IMR-90 (cell line): Measurements from ENCODE around the gene CD164L2. TPM values are rescaled to one million over a fixed set of nuclear protein-coding genes. Genes with fewer than 3 reads are reported as not detected.

Source experiments
- ATAC-seq: fragments of 200-7000 bp; cut with Tn5 transposase; 2 replicates; pipeline ENCODE4 v1.9.1; 2020; ENCODE audit warnings: low read depth, mild to moderate bottlenecking, moderate library complexity
- BruUV-seq: library from RNA; stranded (reverse); fragments of 400-500 nt; replicated peaks from 2 replicates; lab custom pipeline; 2021; lab: Mats Ljungman, UMichigan
- CTCF ChIA-PET: fragments of 300-600 bp; formaldehyde crosslinking; extraction: SDS; loops from one replicate; lab custom pipeline; 2021; ENCODE audit warnings: antibody characterized with exemption; lab: Yijun Ruan, JAX
- POLR2A ChIA-PET: fragments of 300-600 bp; sonication (Branson Sonifier 250); formaldehyde crosslinking; loops from one replicate; lab custom pipeline; 2022; ENCODE audit warnings: antibody characterized with exemption; ENCODE audit not compliant: unreplicated experiment; lab: Charles Lee
- DNase-seq: peaks from one replicate; pipeline ENCODE4 v3.0.0; 2013
- H2AFZ ChIP-seq: replicated peaks from 2 replicates; pipeline ENCODE3; 2013; ENCODE audit warnings: low read length, mild to moderate bottlenecking; ENCODE audit not compliant: poor library complexity
- H2AK5ac ChIP-seq: 2 replicates; pipeline ENCODE4 v1.6.1; 2013; ENCODE audit warnings: low read depth, low read length, inconsistent platforms
- H2AK9ac ChIP-seq: replicated peaks from 2 replicates; pipeline ENCODE3; 2013; ENCODE audit warnings: mild to moderate bottlenecking, low read depth, low read length, moderate library complexity; ENCODE audit not compliant: poor library complexity
- H2BK120ac ChIP-seq: 2 replicates; pipeline ENCODE4 v1.6.1; 2013; ENCODE audit warnings: low read depth, low read length, inconsistent platforms
- H2BK15ac ChIP-seq: 3 replicates; pipeline ENCODE4 v1.6.1; 2013; ENCODE audit warnings: low read depth, low read length, inconsistent platforms
- H2BK20ac ChIP-seq: 2 replicates; pipeline ENCODE4 v1.6.1; 2013; ENCODE audit warnings: low read depth, mild to moderate bottlenecking, inconsistent platforms, low read length, moderate library complexity
- H2BK5ac ChIP-seq: 2 replicates; pipeline ENCODE4 v1.6.1; 2013; ENCODE audit warnings: mild to moderate bottlenecking, low read depth, low read length, inconsistent platforms; ENCODE audit not compliant: poor library complexity, severe bottlenecking
- H3K14ac ChIP-seq: replicated peaks from 2 replicates; pipeline ENCODE4 v1.6.1; 2013; ENCODE audit warnings: low read depth, low read length, inconsistent platforms
- H3K18ac ChIP-seq: 2 replicates; pipeline ENCODE4 v1.6.1; 2013; ENCODE audit warnings: low read depth, low read length, control low read depth
- H3K23ac ChIP-seq: 2 replicates; pipeline ENCODE4 v1.6.1; 2013; ENCODE audit warnings: low read depth, low read length, inconsistent platforms
- H3K27ac ChIP-seq: 2 replicates; pipeline ENCODE4 v1.5.1; 2013; ENCODE audit warnings: mild to moderate bottlenecking, control low read depth, low read length; ENCODE audit not compliant: insufficient read depth
- H3K27me3 ChIP-seq: 2 replicates; pipeline ENCODE4 v1.6.1; 2013; ENCODE audit warnings: low read length; ENCODE audit not compliant: control insufficient read depth, insufficient read depth
- H3K36me3 ChIP-seq: 2 replicates; pipeline ENCODE4 v1.6.1; 2013; ENCODE audit warnings: low read length, mixed read lengths; ENCODE audit not compliant: control insufficient read depth, insufficient read depth
- H3K4ac ChIP-seq: 2 replicates; pipeline ENCODE4 v1.6.1; 2013; ENCODE audit warnings: low read depth, low read length, inconsistent platforms
- H3K4me1 ChIP-seq: 2 replicates; pipeline ENCODE4 v1.6.1; 2013; ENCODE audit warnings: low read length, mixed read lengths; ENCODE audit not compliant: control insufficient read depth, insufficient read depth
- H3K4me2 ChIP-seq: 2 replicates; pipeline ENCODE4 v1.6.1; 2013; ENCODE audit warnings: low read depth, mild to moderate bottlenecking, control low read depth, low read length, moderate library complexity
- H3K4me3 ChIP-seq: 2 replicates; pipeline ENCODE4 v1.5.1; 2013; ENCODE audit warnings: low read depth, mild to moderate bottlenecking, control low read depth, low read length, moderate library complexity; ENCODE audit not compliant: insufficient read depth
- H3K56ac ChIP-seq: 2 replicates; pipeline ENCODE4 v1.6.1; 2013; ENCODE audit warnings: low read length, inconsistent platforms; ENCODE audit not compliant: insufficient read depth; ENCODE audit errors: extremely low read depth
- H3K79me1 ChIP-seq, 2 experiments: 2 replicates each; pipeline ENCODE4 v1.6.1; 2013; ENCODE audit warnings: low read length in 2 of 2, inconsistent platforms in 1 of 2, low read depth in 1 of 2
- H3K9ac ChIP-seq: 2 replicates; pipeline ENCODE4 v1.6.1; 2013; ENCODE audit warnings: low read depth, low read length, control low read depth
- H3K9me1 ChIP-seq: 2 replicates; pipeline ENCODE4 v1.6.1; 2013; ENCODE audit warnings: low read length, inconsistent platforms; ENCODE audit not compliant: insufficient read depth
- H3K9me3 ChIP-seq: 2 replicates; pipeline ENCODE4 v1.6.1; 2013; ENCODE audit warnings: low read length; ENCODE audit not compliant: control insufficient read depth, insufficient read depth
- H4K20me1 ChIP-seq: 2 replicates; pipeline ENCODE4 v1.6.1; 2013; ENCODE audit warnings: low read length, inconsistent platforms; ENCODE audit not compliant: insufficient read depth
- H4K5ac ChIP-seq: 2 replicates; pipeline ENCODE4 v1.6.1; 2013; ENCODE audit warnings: mild to moderate bottlenecking, low read depth, low read length, control low read depth
- H4K8ac ChIP-seq, 2 experiments: 2 replicates each; pipeline ENCODE4 v1.6.1; 2013; ENCODE audit warnings: low read depth in 2 of 2, low read length in 2 of 2, control low read depth in 1 of 2, inconsistent platforms in 1 of 2
- H4K91ac ChIP-seq: 2 replicates; pipeline ENCODE4 v1.6.1; 2013; ENCODE audit warnings: low read depth, low read length, inconsistent platforms; ENCODE audit not compliant: insufficient read depth
- CHD1 ChIP-seq: IDR thresholded peaks from 2 replicates; pipeline ENCODE4 v1.6.1; 2012; ENCODE audit warnings: low read depth, low read length, improper control_type of control experiment
- NFE2L2 ChIP-seq: fragments of 150-350 bp; IDR thresholded peaks from 2 replicates; pipeline ENCODE4 v1.6.1; 2016; ENCODE audit warnings: low read depth, mild to moderate bottlenecking, low read length
- RAD21 ChIP-seq: IDR thresholded peaks from 2 replicates; pipeline ENCODE4 v1.6.1; 2012; ENCODE audit warnings: low read length, improper control_type of control experiment
- RFX5 ChIP-seq: IDR thresholded peaks from 2 replicates; pipeline ENCODE4 v1.8.0; 2012; ENCODE audit warnings: low read depth, mild to moderate bottlenecking, low read length, moderate library complexity
- SMC3 ChIP-seq: fragments of 150-350 bp; IDR thresholded peaks from 2 replicates; pipeline ENCODE4 v1.6.1; 2016; ENCODE audit warnings: low read depth, mild to moderate bottlenecking, antibody characterized with exemption, low read length, moderate library complexity
- USF2 ChIP-seq: fragments of 150-350 bp; IDR thresholded peaks from 2 replicates; pipeline ENCODE4 v1.6.1; 2017; ENCODE audit warnings: mild to moderate bottlenecking, antibody characterized with exemption, low read length, low read depth
- WGBS, 2 experiments: methylation state at CpG; one replicate each; pipeline versions ENCODE4 v1.1.5 to v1.1.7; 2013; ENCODE audit warnings: missing lambda C conversion rate in 2 of 2; ENCODE audit not compliant: insufficient read length in 1 of 2; ENCODE audit errors: extremely low coverage in 2 of 2; 5-methylcytosine and 5-hydroxymethylcytosine counted together
- dilution Hi-C: fragments of 300-500 bp; cut with HindIII; formaldehyde crosslinking; loops from one replicate; pipeline ENCODE4 v1.14.3; 2018; ENCODE audit warnings: low sequenced_read_pairs; ENCODE audit not compliant: unreplicated experiment
- in situ Hi-C: fragments of 300-500 bp; cut with MboI; formaldehyde crosslinking; loops from 3 replicates; pipeline ENCODE4 v1.14.3; 2019; ENCODE audit warnings: low sequenced_read_pairs, inconsistent platforms, mixed read lengths
- intact Hi-C: fragments of 100-400 bp; cut with micrococcal nuclease; formaldehyde crosslinking; loops from 2 replicates; pipeline ENCODE4 v1.10.0; 2022
- polyA plus RNA-seq, 3 experiments: library from polyadenylated mRNA; depleted of rRNA; stranded (reverse); fragments of >200 nt; gene quantifications; 2 replicates each; pipeline ENCODE4 v1.2.3, GENCODE V29; 2012; ENCODE audit warnings: low replicate concordance in 1 of 3
- total RNA-seq: library from RNA; depleted of rRNA; stranded (reverse); fragments of >200 nt; gene quantifications from 2 replicates; pipeline ENCODE4 v1.2.3, GENCODE V29; 2012
- TF ChIP-seq, protein P1 (sequence below): conservative IDR thresholded peaks from 2 replicates; pipeline ENCODE4 v1.5.1; 2012; ENCODE audit warnings: mild to moderate bottlenecking, low read depth, low read length, improper control_type of control experiment

CD164L2 gene
- total and polyA plus RNA-seq, 2 of the 4 experiments (the other 2 are of a cell fraction): not detected

DNA sequence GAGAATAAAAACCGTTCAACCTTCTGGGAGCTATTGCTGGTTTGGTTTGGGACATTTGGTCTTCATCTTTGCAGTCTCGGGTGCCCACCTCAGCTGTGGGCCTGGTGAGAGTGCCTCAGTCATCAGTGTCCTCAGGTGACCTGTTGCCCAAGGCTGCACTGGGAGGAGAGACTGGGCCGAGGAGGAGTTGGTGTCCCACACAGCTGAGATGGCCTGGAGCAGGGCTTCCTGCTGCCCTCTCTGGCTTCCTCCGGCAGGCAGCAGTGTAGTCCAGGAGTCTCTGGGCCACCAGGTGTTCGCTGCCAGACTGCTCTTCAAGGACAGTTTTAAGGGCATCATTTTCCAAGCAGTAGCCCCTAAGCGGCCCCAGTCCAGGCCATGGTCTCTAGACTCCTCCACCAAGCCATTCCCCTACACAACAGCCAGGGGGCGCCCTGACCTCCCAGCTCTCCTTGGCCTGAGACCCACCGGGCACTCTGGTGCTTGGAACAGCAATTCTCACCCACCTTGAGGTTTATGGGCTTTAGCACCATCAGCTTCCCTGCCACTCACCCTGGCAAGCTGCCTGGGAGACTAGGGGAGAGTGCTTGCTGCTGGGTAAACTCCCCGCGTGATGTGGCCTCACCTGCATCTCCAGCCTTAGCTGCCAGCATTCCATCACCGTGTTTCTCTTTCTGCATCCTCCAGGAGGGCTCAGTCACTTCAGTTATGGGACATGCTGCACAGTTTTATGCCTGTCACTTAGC is 50.4 kb downstream of the CD164L2 start:
- H2BK15ac ChIP-seq: no peak overlapping the region
- H3K4me3 ChIP-seq: no peak overlapping the region
- ATAC-seq (peak; percentile 93), DNase-seq (peak; percentile 16)
- H3K9me1 ChIP-seq: no peaks in the 10 kb centered on the region
- H3K4me2 ChIP-seq: no peak overlapping the region
- H3K56ac ChIP-seq: no peak overlapping the region
- H3K27me3 ChIP-seq: no peaks in the 10 kb centered on the region
- H3K79me1 ChIP-seq: peaks cover 11 to 40% of the 10 kb centered on the region in 2 experiments
- H2BK5ac ChIP-seq: no peak overlapping the region
- no peak overlapping the region for H4K91ac ChIP-seq
- no peak overlapping the region for H3K14ac ChIP-seq
- H3K36me3 ChIP-seq: peaks cover 53% of the 10 kb centered on the region
- H2AK9ac ChIP-seq: peak overlapping the region; percentile 15
- no peak overlapping the region for H3K27ac ChIP-seq
- WGBS, 2 experiments: 80% methylated on average over 6 of the region's 11 CpGs; no CpG with 5 or more reads in 1 of the 2 experiments
- H2AK5ac ChIP-seq: no peak overlapping the region
- H2BK20ac ChIP-seq: no peak overlapping the region
- H2BK120ac ChIP-seq: no peak overlapping the region
- intact Hi-C loops (no loop called here), dilution Hi-C loops (no loop called here), in situ Hi-C loops (no loop called here)
- no TSS peak for BruUV-seq
- H3K23ac ChIP-seq: no peak overlapping the region
- H3K4ac ChIP-seq: no peak overlapping the region
- H3K18ac ChIP-seq: no peak overlapping the region
- peak overlapping the region; percentile 27 for H2AFZ ChIP-seq
- no peaks in the 10 kb centered on the region for H3K9me3 ChIP-seq
- H4K8ac ChIP-seq: no peak overlapping the region
- no peak overlapping the region for H3K9ac ChIP-seq
- no peak overlapping the region for H4K5ac ChIP-seq
- peaks cover 38% of the 10 kb centered on the region for H4K20me1 ChIP-seq
- ChIA-PET POLR2A (no interaction called here), CTCF (interaction anchor here (0.7 to 1.6 kb wide), 7 partner anchors 13 to 274 kb away, joined by 3 to 6 read pairs (median 3); partner anchors contain the start of gene MAP3K6)
- no peak for TF ChIP-seq CHD1
- peak; percentile 68 for TF ChIP-seq SMC3
- TF ChIP-seq USF2: no peak
- no peak for TF ChIP-seq RFX5
- no peak for TF ChIP-seq NFE2L2
- TF ChIP-seq RAD21: peak; percentile 60
- TF ChIP-seq, protein P1, sequence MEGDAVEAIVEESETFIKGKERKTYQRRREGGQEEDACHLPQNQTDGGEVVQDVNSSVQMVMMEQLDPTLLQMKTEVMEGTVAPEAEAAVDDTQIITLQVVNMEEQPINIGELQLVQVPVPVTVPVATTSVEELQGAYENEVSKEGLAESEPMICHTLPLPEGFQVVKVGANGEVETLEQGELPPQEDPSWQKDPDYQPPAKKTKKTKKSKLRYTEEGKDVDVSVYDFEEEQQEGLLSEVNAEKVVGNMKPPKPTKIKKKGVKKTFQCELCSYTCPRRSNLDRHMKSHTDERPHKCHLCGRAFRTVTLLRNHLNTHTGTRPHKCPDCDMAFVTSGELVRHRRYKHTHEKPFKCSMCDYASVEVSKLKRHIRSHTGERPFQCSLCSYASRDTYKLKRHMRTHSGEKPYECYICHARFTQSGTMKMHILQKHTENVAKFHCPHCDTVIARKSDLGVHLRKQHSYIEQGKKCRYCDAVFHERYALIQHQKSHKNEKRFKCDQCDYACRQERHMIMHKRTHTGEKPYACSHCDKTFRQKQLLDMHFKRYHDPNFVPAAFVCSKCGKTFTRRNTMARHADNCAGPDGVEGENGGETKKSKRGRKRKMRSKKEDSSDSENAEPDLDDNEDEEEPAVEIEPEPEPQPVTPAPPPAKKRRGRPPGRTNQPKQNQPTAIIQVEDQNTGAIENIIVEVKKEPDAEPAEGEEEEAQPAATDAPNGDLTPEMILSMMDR: peak; percentile 71
- H3K4me1 ChIP-seq: no peaks in the 10 kb centered on the region
